Measurements from ENCODE around the gene MYO16.

The MYO16 gene

GRCh38 chr13:109253316-109253715 is 623.9 kb downstream of the MYO16 start:
- Mint-ChIP-seq H3K9me3 (no peaks in the 10 kb centered on the region), H3K27ac (no peak overlapping the region), H3K27me3 (ENCODE audit: low read depth) (no peaks in the 10 kb centered on the region), H3K4me1 (ENCODE audit: low read depth) (no peaks in the 10 kb centered on the region), H3K36me3 (ENCODE audit: low read depth) (no peaks in the 10 kb centered on the region), H3K4me3 (no peak overlapping the region)

- H3K27ac Mint-ChIP-seq: no peak overlapping the region
- H3K27me3 Mint-ChIP-seq (ENCODE audit: low read depth): no peaks in the 10 kb centered on the region
- H3K4me1 Mint-ChIP-seq (ENCODE audit: low read depth): no peaks in the 10 kb centered on the region
- H3K4me3 Mint-ChIP-seq: no peak overlapping the region
- H3K9me3 Mint-ChIP-seq: no peaks in the 10 kb centered on the region
- H3K36me3 Mint-ChIP-seq (ENCODE audit: low read depth): no peaks in the 10 kb centered on the region
Measured at GRCh38 chr13:109254274-109254673, 624.9 kb downstream of the MYO16 start.

DNA sequence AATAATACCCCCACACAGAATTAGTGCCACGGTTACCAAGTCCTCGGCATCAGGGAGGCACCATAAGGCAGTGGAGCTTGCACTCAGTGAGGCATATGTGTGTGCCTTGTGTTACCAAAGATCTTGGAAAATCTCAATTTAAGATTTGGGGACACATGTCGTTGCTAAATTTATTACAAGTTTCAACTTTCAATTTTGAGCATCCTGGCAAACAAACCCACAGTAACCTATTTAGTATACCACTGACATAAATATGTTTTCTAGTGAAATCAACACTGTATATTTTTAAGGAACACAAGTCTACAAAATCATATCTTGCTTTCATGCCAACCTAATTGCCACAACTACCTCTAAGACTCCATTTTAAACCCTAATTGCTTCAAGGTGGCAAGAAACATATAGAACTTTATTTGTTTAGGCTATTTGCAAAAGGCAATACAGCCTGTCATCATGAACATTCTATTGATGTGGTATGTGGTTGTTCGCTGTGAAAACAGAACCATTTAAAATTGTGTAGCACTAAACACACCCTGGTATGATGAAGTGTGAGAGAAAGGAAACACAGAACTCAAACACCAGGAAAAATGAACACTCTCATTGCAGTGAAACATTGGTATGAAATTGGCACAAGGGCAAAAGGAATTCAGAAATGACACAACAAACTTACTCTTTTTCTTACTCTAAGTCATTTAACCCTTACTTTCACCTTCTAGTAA is 625.9 kb downstream of the MYO16 start:
- H3K4me1 Mint-ChIP-seq (ENCODE audit: low read depth): no peaks in the 10 kb centered on the region
- H3K9me3 Mint-ChIP-seq: no peaks in the 10 kb centered on the region
- H3K27me3 Mint-ChIP-seq (ENCODE audit: low read depth): no peaks in the 10 kb centered on the region
- H3K36me3 Mint-ChIP-seq (ENCODE audit: low read depth): no peaks in the 10 kb centered on the region
- no peak overlapping the region for H3K4me3 Mint-ChIP-seq
- H3K27ac Mint-ChIP-seq: no peak overlapping the region

DNA sequence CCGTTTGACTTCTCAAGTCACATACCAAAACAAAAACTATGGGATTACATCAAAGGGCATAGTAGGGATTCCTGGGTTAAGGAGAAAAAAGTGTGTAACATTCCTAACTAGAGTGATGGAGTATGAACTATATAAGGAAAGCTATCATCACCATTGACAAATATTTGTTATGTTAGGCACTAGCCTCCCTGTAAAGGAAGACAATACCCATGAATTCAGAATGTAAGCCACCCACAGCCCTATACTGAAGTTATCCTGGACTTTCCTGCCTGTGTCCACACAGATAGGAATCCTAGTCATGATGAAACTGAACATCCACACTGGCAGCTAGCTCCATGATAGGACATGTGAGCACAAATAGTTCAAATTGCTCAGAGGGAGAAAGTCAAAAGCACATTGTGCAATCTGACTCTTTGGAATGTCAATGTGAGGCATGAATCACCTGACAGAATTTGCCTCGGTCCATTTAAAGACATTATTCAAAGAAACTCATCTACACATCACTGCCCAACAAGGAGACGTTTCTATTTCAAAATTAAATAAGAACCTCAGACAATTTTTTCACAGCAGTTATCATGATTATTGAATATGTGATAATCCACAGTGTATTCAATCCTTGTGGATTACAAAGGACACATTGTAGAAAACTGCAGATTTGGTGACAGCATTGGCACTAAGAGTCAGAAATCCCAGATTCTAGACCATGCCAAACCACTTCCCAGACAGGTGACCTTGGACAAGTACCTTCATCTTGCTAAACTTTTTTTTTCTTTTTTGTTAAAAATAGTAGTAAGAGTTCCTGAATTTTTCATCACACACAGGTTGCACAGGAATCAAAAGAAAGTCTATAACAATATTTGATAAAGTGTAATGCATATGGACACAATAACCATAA is 627.7 kb downstream of the MYO16 start:
- Mint-ChIP-seq H3K9me3 (no peaks in the 10 kb centered on the region), H3K36me3 (ENCODE audit: low read depth) (no peaks in the 10 kb centered on the region), H3K4me3 (no peak overlapping the region), H3K27ac (no peak overlapping the region), H3K27me3 (ENCODE audit: low read depth) (no peaks in the 10 kb centered on the region), H3K4me1 (ENCODE audit: low read depth) (no peaks in the 10 kb centered on the region)

Measured in T-helper 1 cell treated with Interleukin-12 subunit alpha and Interleukin-12 subunit beta and Interleukin-4 antibody, amounts not matched to agents 30 μg/mL and 1 μg/mL, for 36 hours (primary cell).